Keratinocyte (primary cell): ENCODE data around the gene BLNK.

Experiments
- CTCF ChIP-seq, 3 experiments: IDR thresholded peaks in 1 of 3; conservative IDR thresholded peaks in 1 of 3; optimal IDR thresholded peaks in 1 of 3; 2 replicates in 2 of 3; 3 replicates in 1 of 3; pipeline versions ENCODE3 to v1.5.1; 2011; ENCODE audit warnings: low read length in 3 of 3, mild to moderate bottlenecking in 3 of 3, moderate library complexity in 2 of 3, control low read depth in 1 of 3, inconsistent platforms in 1 of 3; ENCODE audit not compliant: insufficient read depth in 2 of 3; ENCODE audit errors: extremely low read depth in 1 of 3
- EZH2 ChIP-seq: IDR thresholded peaks from one replicate; pipeline ENCODE4 v1.6.1; 2012; ENCODE audit warnings: inconsistent platforms, mild to moderate bottlenecking, low read length, moderate library complexity

- no peak for TF ChIP-seq CTCF (optimal IDR thresholded peaks at IDR 0.05 in 1 of 3, IDR thresholded peaks at IDR 0.05 in 1 of 3, conservative IDR thresholded peaks at IDR 0.05 in 1 of 3; ENCODE audit: extremely low read depth in 1 of 3, insufficient read depth in 2 of 3, low read length in 3 of 3)
- TF ChIP-seq EZH2 = no peak
Measured at GRCh38 chr10:96218826-96219225, 52.5 kb downstream of the BLNK start.
